ENCODE measurements around the gene ALPL.

GRCh38 chr1:21605012-21605715 is 95.9 kb downstream of the ALPL start:
- no peak for TF ChIP-seq CTCF (IDR thresholded peaks at IDR 0.05)
- no peak for TF ChIP-seq POLR2A (IDR thresholded peaks at IDR 0.05)
